GM12864 (cell line): ENCODE measurements around the gene HS6ST3.

ENCODE experiments used
- DNase-seq: peaks from one replicate; pipeline ENCODE4 v3.0.0-alpha.2; 2011; ENCODE audit warnings: low read depth
- H3K4me3 ChIP-seq: 2 replicates; pipeline ENCODE4 v1.5.1; 2011; ENCODE audit warnings: mild to moderate bottlenecking, low read depth, low read length, control low read depth
- TF ChIP-seq, protein P1 (sequence below): IDR thresholded peaks from 2 replicates; pipeline ENCODE4 v1.5.1; 2011; ENCODE audit warnings: low read depth, mild to moderate bottlenecking, moderate library complexity, low read length, control low read depth, inconsistent platforms; ENCODE audit errors: missing control alignments

HS6ST3 gene

DNA sequence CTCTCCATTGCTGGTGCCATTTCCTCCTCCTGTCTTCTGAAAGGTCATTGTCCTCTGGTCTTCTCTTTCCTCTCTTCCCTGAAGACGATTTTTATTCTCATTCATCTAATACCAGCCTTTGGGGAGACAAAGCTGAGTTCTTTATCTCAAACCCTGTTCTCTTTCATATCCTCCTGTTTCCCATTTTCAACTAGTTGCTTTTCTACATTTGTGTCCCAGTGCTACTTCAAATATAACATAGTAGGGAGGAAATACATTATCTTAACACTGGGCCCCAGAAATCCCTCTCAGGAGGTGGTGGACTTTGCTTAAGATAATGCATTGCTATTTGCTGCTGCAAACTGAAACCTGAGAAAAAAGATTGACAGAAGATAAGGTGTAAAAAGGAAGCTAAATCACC, 159.1 kb downstream of the HS6ST3 start:
- no peak for DNase-seq
- H3K4me3 ChIP-seq = no peak overlapping the region
- TF ChIP-seq, protein P1, sequence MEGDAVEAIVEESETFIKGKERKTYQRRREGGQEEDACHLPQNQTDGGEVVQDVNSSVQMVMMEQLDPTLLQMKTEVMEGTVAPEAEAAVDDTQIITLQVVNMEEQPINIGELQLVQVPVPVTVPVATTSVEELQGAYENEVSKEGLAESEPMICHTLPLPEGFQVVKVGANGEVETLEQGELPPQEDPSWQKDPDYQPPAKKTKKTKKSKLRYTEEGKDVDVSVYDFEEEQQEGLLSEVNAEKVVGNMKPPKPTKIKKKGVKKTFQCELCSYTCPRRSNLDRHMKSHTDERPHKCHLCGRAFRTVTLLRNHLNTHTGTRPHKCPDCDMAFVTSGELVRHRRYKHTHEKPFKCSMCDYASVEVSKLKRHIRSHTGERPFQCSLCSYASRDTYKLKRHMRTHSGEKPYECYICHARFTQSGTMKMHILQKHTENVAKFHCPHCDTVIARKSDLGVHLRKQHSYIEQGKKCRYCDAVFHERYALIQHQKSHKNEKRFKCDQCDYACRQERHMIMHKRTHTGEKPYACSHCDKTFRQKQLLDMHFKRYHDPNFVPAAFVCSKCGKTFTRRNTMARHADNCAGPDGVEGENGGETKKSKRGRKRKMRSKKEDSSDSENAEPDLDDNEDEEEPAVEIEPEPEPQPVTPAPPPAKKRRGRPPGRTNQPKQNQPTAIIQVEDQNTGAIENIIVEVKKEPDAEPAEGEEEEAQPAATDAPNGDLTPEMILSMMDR = no peak

DNA sequence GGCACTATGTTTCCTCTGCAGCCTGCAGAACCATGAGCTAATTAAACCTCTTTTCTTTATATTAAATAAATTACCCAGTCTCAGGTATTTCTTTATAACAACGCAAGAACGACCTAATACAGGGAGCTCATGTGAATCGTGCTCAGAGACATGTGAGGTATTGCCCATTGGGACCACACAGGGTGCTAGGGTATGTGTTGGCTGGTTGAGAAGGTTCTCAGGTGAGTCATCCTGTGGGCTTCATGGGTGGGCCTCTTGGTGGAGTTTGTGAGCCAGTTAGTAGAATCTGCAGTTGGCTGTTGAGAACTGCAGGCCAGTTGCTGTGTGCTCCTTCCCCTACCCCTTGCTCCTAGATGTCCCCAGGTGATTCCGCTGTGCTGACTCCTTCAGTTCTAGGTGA, 163.0 kb downstream of the HS6ST3 start:
- no peak for DNase-seq
- H3K4me3 ChIP-seq = no peak overlapping the region
- TF ChIP-seq, protein P1 = no peak

DNA sequence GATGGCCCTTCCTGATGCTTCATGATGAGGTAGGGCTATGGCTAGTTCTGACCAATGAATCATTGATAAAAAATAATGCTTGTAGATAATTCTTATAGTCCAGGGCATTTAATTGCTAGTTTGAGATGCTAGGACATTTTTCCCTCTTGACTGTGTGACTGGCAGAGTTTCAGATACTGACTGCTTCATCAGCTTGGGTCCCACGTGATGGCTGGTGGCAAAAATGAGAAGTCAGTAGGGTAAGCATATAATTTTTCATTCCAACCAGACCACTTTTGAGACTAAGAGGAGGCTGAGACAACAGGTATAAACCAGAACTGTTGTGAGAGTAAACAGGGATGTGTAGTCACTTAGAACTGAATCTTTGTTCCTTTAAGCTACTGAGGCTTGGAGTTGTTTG, 183.3 kb downstream of the HS6ST3 start:
- H3K4me3 ChIP-seq = no peak overlapping the region
- DNase-seq = no peak

DNA sequence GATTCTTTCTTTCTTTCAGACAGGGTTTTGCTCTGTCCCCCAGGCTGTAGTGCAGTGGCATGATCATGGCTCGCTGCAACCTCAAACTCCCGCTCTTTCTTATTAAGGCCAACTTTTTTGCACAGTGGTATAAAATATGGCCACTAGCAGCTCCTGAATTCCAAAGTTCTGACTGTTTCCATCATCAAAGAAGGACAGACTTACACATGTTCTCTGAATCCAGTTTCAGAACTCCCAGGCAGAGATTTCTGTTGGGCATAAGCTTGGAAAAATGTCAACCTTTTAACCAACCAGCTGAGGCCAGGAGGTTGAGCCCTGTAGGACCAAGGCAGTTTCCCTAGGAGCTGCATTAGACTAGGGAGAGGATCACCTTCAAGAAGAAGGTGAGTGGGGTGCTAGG, 184.1 kb downstream of the HS6ST3 start:
- H3K4me3 ChIP-seq = no peak overlapping the region
- TF ChIP-seq, protein P1 = no peak
- DNase-seq = no peak

More for the DNA sequence above, 183.3 kb downstream of the HS6ST3 start:
- TF ChIP-seq, protein P1 = no peak

DNA sequence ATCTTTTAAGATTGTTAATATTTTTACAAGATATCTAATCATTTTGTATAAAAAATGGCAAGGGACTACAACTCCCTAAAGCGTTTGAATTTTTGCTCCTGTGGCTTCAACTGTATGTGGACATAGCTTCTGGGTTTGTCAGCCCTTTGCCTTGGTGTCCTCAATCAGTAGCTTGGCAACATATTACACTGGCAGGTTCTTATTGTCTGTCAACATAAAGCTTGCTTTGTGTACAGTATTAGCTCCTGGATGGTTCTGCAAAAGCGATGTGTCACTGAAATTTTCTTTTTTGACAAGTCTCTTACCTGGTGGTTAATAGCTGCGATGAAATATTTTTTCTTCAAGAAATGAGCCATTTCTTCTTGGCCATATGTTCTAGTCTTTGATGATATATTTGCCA, 190.0 kb downstream of the HS6ST3 start:
- no peak overlapping the region for H3K4me3 ChIP-seq
- no peak for DNase-seq
- TF ChIP-seq, protein P1 = no peak

DNA sequence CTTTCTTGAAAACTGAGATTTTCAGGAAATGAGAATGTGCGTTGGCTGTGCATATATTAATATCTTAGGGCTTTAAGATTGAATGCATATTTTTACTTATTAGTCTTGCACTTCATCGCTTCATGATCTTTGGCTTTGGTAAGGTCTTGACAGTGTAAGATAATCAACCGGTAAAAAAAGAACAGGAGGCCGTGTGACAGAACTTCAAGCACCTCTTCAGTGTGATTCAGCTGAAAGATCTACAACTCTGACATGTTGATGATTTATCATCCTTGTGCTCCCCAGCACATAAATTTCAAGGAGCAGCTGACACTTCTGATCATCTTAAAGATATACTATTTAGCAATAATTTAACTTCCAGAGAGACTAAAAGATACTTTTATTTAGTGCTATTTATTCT, 195.1 kb downstream of the HS6ST3 start:
- TF ChIP-seq, protein P1 = no peak
- DNase-seq = no peak
- H3K4me3 ChIP-seq = no peak overlapping the region

DNA sequence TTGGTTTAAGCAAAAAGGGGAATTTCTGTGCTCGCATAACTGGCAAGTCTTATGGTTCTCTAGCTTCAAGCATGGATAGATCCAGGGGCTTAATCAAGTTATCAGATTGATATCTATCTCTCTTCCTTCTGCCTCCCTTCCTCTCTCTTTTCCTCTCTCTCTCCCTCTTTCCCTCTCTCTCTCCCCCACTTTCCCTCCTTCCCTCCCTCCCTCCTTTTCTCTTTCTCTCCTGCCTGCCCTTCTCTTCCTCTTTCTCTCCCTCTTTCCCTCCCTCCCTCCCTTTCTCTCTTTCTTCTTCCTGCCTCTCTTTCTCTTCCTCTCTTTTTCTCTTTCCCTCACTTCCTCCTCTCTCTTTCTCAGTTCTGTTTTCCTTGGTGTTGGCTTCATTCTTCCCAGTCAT, 195.8 kb downstream of the HS6ST3 start:
- H3K4me3 ChIP-seq = no peak overlapping the region
- TF ChIP-seq, protein P1 = no peak
- DNase-seq = no peak
